ENCODE results near the gene BCL10.
A peak's percentile ranks its signal among the peaks of the same experiment; 100 is the strongest.

Gene BCL10

DNA sequence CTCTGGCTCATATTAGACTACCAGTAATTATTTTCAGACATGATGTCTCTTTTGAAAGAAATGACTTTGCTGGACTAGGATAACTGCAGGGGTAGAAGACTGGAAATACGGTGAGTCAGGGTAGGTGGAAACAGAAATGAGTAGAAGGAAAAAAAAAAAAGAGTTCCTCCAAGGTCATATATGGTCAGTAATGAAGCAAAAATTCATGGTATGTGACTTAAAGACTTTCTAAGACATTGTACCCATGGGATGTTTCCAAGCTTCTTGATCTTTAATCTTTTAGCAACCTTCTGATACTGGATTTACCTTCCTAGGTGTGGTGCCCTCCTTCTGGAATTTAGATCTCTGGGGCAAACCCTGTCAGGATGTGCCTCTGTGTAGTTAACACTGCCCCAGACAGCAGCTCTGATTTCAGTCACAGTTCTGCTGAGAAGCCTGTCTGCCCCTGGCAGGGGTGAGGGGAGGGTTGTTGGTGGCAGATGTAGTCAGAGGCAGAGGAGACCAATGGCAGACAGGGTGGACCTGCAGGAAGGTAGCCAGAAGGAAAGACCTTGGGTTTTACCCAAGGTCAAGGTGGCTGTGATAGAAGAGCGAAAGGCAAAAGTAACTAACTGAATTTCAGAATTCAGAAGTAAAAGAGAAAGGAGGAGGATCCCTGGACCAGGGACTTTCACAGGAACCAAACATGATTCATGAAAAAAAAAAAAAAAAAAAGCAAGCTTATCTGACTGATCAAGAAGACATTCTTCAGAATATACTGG lies 44.1 kb upstream of the BCL10 start:
- no peak overlapping the region for H3K27ac Mint-ChIP-seq
- H3K4me3 Mint-ChIP-seq: no peak overlapping the region
- no peaks in the 10 kb centered on the region for H3K36me3 Mint-ChIP-seq (ENCODE audit: low read depth)
- H3K27me3 Mint-ChIP-seq (ENCODE audit: low read depth): no peaks in the 10 kb centered on the region
- TF ChIP-seq, protein P1, sequence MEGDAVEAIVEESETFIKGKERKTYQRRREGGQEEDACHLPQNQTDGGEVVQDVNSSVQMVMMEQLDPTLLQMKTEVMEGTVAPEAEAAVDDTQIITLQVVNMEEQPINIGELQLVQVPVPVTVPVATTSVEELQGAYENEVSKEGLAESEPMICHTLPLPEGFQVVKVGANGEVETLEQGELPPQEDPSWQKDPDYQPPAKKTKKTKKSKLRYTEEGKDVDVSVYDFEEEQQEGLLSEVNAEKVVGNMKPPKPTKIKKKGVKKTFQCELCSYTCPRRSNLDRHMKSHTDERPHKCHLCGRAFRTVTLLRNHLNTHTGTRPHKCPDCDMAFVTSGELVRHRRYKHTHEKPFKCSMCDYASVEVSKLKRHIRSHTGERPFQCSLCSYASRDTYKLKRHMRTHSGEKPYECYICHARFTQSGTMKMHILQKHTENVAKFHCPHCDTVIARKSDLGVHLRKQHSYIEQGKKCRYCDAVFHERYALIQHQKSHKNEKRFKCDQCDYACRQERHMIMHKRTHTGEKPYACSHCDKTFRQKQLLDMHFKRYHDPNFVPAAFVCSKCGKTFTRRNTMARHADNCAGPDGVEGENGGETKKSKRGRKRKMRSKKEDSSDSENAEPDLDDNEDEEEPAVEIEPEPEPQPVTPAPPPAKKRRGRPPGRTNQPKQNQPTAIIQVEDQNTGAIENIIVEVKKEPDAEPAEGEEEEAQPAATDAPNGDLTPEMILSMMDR (IDR thresholded peaks at IDR 0.05; ENCODE audit: unreplicated experiment in 3 of 3): no peak
- peaks cover 8% of the 10 kb centered on the region for H3K4me1 Mint-ChIP-seq
- H3K9me3 Mint-ChIP-seq: no peaks in the 10 kb centered on the region

DNA sequence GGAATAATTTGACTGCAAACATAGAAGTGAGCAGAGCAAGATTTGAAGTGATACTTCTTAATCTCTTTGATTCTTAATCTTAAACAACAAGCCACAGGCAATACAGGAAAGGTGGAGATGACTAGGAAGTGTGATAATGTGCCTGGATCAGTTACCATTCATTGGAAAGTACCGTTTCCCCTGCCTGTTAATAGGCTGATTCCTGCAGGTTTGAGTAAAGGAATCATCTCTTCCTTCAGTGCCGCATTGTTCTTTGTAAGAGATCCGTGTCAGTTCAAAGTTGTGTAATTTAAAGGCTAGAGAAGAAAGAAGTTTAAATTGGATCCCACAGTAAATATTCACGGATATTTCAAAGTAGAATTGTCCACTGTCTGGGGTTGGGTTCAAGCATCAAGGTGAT lies 43.5 kb upstream of the BCL10 start:
- no peaks in the 10 kb centered on the region for H3K27me3 Mint-ChIP-seq (ENCODE audit: low read depth)

DNA sequence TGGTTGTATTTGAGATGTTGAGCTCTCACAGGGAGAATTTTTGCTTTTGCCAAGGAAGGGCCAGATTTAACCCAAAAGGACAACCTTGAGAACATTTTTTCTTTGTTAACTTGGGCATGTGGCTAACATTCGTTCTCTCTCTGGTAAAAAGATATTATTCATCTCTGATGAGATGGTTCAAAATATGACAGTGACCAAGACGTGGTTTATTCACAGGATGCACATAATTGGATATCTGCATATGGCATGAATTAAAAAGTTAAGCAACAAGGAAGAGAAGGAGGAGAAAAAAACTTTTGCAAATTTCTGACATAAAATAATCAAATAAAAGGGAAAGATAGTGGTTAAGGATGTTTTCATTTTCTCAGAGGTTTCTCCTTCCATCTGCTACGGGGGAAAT lies 43.1 kb upstream of the BCL10 start:
- H3K4me1 Mint-ChIP-seq: peaks cover 11% of the 10 kb centered on the region
- H3K9me3 Mint-ChIP-seq: no peaks in the 10 kb centered on the region
- H3K27ac Mint-ChIP-seq: no peak overlapping the region
- TF ChIP-seq, protein P1 (IDR thresholded peaks at IDR 0.05; ENCODE audit: unreplicated experiment in 3 of 3): no peak
- no peaks in the 10 kb centered on the region for H3K36me3 Mint-ChIP-seq (ENCODE audit: low read depth)
- no peak overlapping the region for H3K4me3 Mint-ChIP-seq
- H3K27me3 Mint-ChIP-seq (ENCODE audit: low read depth): no peaks in the 10 kb centered on the region

More for the DNA sequence above, 43.5 kb upstream of the BCL10 start:
- no peak overlapping the region for H3K4me3 Mint-ChIP-seq
- TF ChIP-seq, protein P1 (IDR thresholded peaks at IDR 0.05; ENCODE audit: unreplicated experiment in 3 of 3): no peak
- peaks cover 10% of the 10 kb centered on the region for H3K4me1 Mint-ChIP-seq
- H3K36me3 Mint-ChIP-seq (ENCODE audit: low read depth): no peaks in the 10 kb centered on the region
- H3K9me3 Mint-ChIP-seq: no peaks in the 10 kb centered on the region
- no peak overlapping the region for H3K27ac Mint-ChIP-seq

DNA sequence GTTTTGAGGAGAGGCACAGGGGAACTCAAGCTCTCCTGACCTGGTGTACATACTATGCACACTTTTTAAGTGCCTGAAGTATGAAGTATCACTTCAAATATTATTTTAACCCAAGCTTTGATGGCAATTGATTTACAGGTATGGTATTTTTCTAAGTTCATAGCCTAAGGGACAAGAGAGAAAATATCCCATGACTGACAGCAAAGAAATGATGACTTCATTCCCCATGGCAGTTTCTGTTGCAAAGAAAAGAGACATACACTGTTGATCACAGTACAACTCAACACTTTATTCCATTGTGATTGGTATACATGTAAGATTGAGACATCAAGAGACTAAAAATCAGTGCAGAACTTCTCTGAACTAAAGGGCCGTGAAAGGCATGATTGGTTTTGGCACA lies 41.8 kb upstream of the BCL10 start:
- Mint-ChIP-seq H3K36me3 (ENCODE audit: low read depth) (no peaks in the 10 kb centered on the region), H3K27ac (no peak overlapping the region), H3K4me1 (peaks cover 11% of the 10 kb centered on the region), H3K27me3 (ENCODE audit: low read depth) (no peaks in the 10 kb centered on the region), H3K9me3 (no peaks in the 10 kb centered on the region), H3K4me3 (no peak overlapping the region)
- TF ChIP-seq, protein P1 (IDR thresholded peaks at IDR 0.05; ENCODE audit: unreplicated experiment in 3 of 3): no peak

DNA sequence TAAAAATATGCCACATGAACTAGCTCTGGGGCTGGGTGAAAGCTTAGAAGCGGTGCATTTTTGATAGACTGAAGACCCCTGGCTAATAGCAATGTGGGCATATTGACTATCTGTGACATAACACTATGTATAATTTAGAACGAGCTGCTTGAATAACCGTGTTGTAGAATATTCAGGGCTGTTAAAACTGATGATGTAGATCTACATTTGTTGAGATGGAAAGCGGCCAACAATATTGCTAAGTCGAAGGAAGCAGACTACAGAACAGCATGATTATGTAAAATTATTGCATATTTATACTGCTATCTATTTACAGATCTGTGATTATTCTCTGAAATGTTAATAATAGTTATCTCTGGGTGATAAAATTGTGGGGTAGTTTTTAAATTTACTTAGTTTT lies 41.1 kb upstream of the BCL10 start:
- Mint-ChIP-seq H3K4me1 (peaks cover 11% of the 10 kb centered on the region), H3K9me3 (no peaks in the 10 kb centered on the region), H3K27ac (no peak overlapping the region), H3K36me3 (ENCODE audit: low read depth) (no peaks in the 10 kb centered on the region), H3K27me3 (ENCODE audit: low read depth) (no peaks in the 10 kb centered on the region), H3K4me3 (no peak overlapping the region)
- TF ChIP-seq, protein P1 (IDR thresholded peaks at IDR 0.05; ENCODE audit: unreplicated experiment in 3 of 3): no peak

DNA sequence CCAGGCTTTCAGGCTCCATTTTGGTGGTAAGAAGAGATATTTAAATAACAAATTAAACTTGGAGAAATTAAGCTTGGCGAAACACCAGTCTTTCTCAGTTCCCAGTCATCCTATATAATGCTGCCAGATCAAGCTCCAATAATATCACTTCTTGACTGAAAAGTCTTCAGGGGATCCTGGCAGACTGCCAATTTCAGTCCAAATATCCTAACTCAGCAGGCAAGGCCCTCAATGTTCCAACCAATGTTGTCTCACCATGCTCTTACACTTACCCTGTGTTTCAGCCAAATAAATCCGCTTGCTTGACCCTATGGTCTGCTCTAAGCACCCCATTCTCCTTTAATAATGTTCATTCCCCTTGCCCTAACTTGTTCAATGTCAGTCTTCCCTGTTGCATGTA lies 39.9 kb upstream of the BCL10 start:
- Mint-ChIP-seq H3K27me3 (ENCODE audit: low read depth) (no peaks in the 10 kb centered on the region), H3K4me3 (no peak overlapping the region), H3K27ac (peak overlapping the region in 1 of 3 experiments; percentile 10), H3K4me1 (peaks cover 11% of the 10 kb centered on the region), H3K9me3 (no peaks in the 10 kb centered on the region), H3K36me3 (ENCODE audit: low read depth) (no peaks in the 10 kb centered on the region)
- TF ChIP-seq, protein P1 (IDR thresholded peaks at IDR 0.05; ENCODE audit: unreplicated experiment in 3 of 3): no peak
